ENCODE data around the gene CCDC88C. TPM values are rescaled to one million over a fixed set of nuclear protein-coding genes. Genes with fewer than 3 reads are reported as not detected.
A peak's percentile ranks its signal among the peaks of the same experiment; 100 is the strongest.

The CCDC88C gene
- total RNA-seq, 1 experiment from 2014 or later, result 64.8 TPM

DNA sequence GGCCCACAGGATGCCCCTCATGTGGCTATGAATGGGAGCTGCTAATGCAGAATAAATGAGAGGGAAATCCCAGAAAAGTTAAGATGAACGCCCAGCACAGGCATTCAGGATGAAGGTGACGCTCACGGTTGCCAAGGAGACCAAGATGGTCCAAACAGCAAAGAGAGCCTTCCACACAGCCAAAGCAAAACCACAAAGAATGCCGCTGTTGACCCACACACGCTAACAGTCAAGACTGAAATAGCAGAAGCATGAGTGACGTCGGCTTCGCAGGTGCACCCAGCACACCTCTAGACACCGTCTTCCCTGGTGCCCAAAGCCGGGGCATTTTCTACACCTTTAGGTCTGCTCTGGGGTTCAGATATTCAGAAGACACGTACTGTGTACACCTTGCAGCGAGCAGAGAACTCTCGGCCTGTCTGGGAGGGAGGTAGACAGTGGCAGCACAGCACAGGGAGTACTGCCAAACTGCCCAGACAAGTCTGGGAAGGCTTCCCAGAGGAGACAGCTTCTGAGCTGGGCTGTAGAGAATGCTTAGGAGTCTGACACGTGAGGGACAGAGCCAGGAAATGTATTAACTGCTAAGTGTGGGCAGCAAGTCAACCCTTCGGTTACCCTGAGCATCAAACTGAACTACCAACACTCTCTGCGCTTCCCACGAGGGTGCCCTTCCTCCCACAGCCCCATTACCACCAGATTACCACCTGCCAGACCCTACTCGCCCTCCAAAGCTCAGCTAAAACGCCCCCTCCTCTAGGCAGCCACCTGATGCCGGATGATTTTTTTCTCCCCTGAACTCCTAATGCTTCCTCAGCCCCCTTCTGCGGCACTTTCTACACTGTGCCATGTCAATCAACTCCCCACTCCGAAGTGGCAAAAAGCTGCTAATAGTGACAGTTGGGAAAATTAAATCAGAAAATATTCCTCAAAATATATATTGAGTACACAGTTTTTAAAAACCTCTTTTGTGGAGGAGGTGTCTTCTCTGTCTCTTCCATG, 50.1 kb downstream of the CCDC88C start:
- Mint-ChIP-seq H3K27ac (peak overlapping the region; percentile 89), H3K9me3 (no peaks in the 10 kb centered on the region), H3K36me3 (no peaks in the 10 kb centered on the region), H3K27me3 (ENCODE audit: low read depth) (no peaks in the 10 kb centered on the region), H3K4me1 (peaks cover 64% of the 10 kb centered on the region), H3K4me3 (no peak overlapping the region)
- no peak for TF ChIP-seq NR2C2 (CRISPR knock-in tag; IDR thresholded peaks at IDR 0.05)
- ATAC-seq (no peak), DNase-seq (ENCODE audit: low spot score) (no peak)
- POLR2A ChIA-PET, result interaction anchor here (0.5 kb wide), 1 partner anchor 29 kb away, joined by 3 read pairs; no protein-coding TSS in a partner anchor
- CTCF ChIA-PET, result interaction anchor here (0.7 to 8.9 kb wide), 3 partner anchors 12 to 60 kb away, joined by 4 to 44 read pairs (median 4); no protein-coding TSS in a partner anchor

DNA sequence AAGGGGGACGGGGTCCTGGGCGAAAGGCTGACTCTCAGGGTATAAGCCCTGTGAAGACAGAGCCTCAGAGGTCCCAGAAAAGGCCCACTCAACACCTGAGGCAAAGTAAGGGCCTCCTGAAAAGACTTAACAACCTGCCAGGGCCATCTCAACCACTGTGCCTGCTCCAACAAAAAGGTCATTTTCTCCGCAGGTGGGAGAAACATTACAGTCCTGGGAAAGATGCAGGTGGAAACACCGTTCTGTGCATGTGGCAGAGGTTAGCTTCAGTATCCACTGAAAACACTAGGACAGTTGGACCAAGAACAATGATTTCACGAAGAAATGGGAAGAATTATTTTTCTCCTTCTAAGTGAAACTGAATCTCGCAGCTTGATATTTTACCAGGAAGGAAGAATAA, 50.9 kb downstream of the CCDC88C start:
- Mint-ChIP-seq H3K9me3 (no peaks in the 10 kb centered on the region), H3K27ac (peak overlapping the region; percentile 89)

More for the DNA sequence above, 50.9 kb downstream of the CCDC88C start:
- ATAC-seq (no peak), DNase-seq (ENCODE audit: low spot score) (no peak)
- CTCF ChIA-PET, result interaction anchor here (0.7 to 8.9 kb wide), 3 partner anchors 12 to 61 kb away, joined by 4 to 44 read pairs (median 4); no protein-coding TSS in a partner anchor
- Mint-ChIP-seq H3K36me3 (no peaks in the 10 kb centered on the region), H3K4me3 (no peak overlapping the region), H3K27me3 (ENCODE audit: low read depth) (no peaks in the 10 kb centered on the region), H3K4me1 (peaks cover 67% of the 10 kb centered on the region)
- TF ChIP-seq, protein P1, sequence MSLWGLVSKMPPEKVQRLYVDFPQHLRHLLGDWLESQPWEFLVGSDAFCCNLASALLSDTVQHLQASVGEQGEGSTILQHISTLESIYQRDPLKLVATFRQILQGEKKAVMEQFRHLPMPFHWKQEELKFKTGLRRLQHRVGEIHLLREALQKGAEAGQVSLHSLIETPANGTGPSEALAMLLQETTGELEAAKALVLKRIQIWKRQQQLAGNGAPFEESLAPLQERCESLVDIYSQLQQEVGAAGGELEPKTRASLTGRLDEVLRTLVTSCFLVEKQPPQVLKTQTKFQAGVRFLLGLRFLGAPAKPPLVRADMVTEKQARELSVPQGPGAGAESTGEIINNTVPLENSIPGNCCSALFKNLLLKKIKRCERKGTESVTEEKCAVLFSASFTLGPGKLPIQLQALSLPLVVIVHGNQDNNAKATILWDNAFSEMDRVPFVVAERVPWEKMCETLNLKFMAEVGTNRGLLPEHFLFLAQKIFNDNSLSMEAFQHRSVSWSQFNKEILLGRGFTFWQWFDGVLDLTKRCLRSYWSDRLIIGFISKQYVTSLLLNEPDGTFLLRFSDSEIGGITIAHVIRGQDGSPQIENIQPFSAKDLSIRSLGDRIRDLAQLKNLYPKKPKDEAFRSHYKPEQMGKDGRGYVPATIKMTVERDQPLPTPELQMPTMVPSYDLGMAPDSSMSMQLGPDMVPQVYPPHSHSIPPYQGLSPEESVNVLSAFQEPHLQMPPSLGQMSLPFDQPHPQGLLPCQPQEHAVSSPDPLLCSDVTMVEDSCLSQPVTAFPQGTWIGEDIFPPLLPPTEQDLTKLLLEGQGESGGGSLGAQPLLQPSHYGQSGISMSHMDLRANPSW (CRISPR knock-in tag; conservative IDR thresholded peaks at IDR 0.05; ENCODE audit: low read depth), result no peak
- TF ChIP-seq ATF1 (CRISPR knock-in tag; IDR thresholded peaks at IDR 0.05), result no peak
- TF ChIP-seq TEAD4 (CRISPR knock-in tag; IDR thresholded peaks at IDR 0.05), result no peak
- TF ChIP-seq CREM (CRISPR knock-in tag; IDR thresholded peaks at IDR 0.05), result no peak
- TF ChIP-seq, protein P2, sequence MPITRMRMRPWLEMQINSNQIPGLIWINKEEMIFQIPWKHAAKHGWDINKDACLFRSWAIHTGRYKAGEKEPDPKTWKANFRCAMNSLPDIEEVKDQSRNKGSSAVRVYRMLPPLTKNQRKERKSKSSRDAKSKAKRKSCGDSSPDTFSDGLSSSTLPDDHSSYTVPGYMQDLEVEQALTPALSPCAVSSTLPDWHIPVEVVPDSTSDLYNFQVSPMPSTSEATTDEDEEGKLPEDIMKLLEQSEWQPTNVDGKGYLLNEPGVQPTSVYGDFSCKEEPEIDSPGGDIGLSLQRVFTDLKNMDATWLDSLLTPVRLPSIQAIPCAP (CRISPR knock-in tag; IDR thresholded peaks at IDR 0.05), result no peak
- TF ChIP-seq ZNF219 (CRISPR knock-in tag; IDR thresholded peaks at IDR 0.05; ENCODE audit: borderline replicate concordance), result no peak
- TF ChIP-seq ESRRA (CRISPR knock-in tag; IDR thresholded peaks at IDR 0.05; ENCODE audit: borderline replicate concordance), result no peak
- no peak for TF ChIP-seq JUN (CRISPR knock-in tag; IDR thresholded peaks at IDR 0.05)
- no peak for TF ChIP-seq NR3C1 (CRISPR knock-in tag; conservative IDR thresholded peaks at IDR 0.05; ENCODE audit: low read depth)
- TF ChIP-seq, protein P3, sequence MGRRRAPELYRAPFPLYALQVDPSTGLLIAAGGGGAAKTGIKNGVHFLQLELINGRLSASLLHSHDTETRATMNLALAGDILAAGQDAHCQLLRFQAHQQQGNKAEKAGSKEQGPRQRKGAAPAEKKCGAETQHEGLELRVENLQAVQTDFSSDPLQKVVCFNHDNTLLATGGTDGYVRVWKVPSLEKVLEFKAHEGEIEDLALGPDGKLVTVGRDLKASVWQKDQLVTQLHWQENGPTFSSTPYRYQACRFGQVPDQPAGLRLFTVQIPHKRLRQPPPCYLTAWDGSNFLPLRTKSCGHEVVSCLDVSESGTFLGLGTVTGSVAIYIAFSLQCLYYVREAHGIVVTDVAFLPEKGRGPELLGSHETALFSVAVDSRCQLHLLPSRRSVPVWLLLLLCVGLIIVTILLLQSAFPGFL (CRISPR knock-in tag; IDR thresholded peaks at IDR 0.05; ENCODE audit: borderline replicate concordance), result no peak
- TF ChIP-seq NFYB (CRISPR knock-in tag; conservative IDR thresholded peaks at IDR 0.05; ENCODE audit: low read depth), result no peak
- TF ChIP-seq ZNF396 (CRISPR knock-in tag; IDR thresholded peaks at IDR 0.05; ENCODE audit: borderline replicate concordance), result no peak
- TF ChIP-seq GRHL2 (CRISPR knock-in tag; IDR thresholded peaks at IDR 0.05; ENCODE audit: insufficient replicate concordance, severe bottlenecking), result no peak
- TF ChIP-seq CREB1 (CRISPR knock-in tag; IDR thresholded peaks at IDR 0.05), result no peak
- TF ChIP-seq, protein P4, sequence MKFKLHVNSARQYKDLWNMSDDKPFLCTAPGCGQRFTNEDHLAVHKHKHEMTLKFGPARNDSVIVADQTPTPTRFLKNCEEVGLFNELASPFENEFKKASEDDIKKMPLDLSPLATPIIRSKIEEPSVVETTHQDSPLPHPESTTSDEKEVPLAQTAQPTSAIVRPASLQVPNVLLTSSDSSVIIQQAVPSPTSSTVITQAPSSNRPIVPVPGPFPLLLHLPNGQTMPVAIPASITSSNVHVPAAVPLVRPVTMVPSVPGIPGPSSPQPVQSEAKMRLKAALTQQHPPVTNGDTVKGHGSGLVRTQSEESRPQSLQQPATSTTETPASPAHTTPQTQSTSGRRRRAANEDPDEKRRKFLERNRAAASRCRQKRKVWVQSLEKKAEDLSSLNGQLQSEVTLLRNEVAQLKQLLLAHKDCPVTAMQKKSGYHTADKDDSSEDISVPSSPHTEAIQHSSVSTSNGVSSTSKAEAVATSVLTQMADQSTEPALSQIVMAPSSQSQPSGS (CRISPR knock-in tag; IDR thresholded peaks at IDR 0.05; ENCODE audit: borderline replicate concordance, low read depth), result no peak
- TF ChIP-seq HMGA2 (CRISPR knock-in tag; IDR thresholded peaks at IDR 0.05), result no peak
- TF ChIP-seq, protein P5, sequence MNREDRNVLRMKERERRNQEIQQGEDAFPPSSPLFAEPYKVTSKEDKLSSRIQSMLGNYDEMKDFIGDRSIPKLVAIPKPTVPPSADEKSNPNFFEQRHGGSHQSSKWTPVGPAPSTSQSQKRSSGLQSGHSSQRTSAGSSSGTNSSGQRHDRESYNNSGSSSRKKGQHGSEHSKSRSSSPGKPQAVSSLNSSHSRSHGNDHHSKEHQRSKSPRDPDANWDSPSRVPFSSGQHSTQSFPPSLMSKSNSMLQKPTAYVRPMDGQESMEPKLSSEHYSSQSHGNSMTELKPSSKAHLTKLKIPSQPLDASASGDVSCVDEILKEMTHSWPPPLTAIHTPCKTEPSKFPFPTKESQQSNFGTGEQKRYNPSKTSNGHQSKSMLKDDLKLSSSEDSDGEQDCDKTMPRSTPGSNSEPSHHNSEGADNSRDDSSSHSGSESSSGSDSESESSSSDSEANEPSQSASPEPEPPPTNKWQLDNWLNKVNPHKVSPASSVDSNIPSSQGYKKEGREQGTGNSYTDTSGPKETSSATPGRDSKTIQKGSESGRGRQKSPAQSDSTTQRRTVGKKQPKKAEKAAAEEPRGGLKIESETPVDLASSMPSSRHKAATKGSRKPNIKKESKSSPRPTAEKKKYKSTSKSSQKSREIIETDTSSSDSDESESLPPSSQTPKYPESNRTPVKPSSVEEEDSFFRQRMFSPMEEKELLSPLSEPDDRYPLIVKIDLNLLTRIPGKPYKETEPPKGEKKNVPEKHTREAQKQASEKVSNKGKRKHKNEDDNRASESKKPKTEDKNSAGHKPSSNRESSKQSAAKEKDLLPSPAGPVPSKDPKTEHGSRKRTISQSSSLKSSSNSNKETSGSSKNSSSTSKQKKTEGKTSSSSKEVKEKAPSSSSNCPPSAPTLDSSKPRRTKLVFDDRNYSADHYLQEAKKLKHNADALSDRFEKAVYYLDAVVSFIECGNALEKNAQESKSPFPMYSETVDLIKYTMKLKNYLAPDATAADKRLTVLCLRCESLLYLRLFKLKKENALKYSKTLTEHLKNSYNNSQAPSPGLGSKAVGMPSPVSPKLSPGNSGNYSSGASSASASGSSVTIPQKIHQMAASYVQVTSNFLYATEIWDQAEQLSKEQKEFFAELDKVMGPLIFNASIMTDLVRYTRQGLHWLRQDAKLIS (CRISPR knock-in tag; IDR thresholded peaks at IDR 0.05; ENCODE audit: borderline replicate concordance), result no peak
- no peak for TF ChIP-seq SOX15 (CRISPR knock-in tag; IDR thresholded peaks at IDR 0.05)
- no peak for TF ChIP-seq MAX (CRISPR knock-in tag; IDR thresholded peaks at IDR 0.05)
- POLR2A ChIA-PET, result no interaction called here
